ENCODE data around the gene MID1.
A peak's percentile ranks its signal among the peaks of the same experiment; 100 is the strongest.

DNA sequence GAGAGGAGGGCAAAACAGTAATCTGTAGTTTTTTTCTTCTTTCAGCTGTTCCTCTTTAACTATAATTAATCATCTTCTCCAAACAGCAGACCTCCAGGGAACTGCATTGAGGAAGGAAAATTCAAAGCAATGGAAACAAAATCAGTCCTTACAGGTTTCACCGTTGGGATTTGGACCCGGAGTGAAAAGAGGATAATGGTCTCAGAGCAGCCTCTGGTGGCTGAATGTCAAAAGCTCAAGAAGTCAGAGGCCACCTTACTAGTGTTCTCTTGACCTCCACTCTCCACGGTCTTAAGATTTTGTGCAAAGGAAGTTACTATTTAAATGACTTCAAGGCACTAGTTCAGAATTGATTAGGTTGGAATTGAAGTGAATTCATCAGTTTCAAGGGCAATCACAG lies 16.0 kb upstream of the MID1 start:
- TF ChIP-seq CTCF (conservative IDR thresholded peaks at IDR 0.05) (peak; percentile 70), EZH2 (IDR thresholded peaks at IDR 0.05; ENCODE audit: low read depth) (no peak)

Data from PC-9 (cell line).